Measurements from ENCODE around the gene PPP3CB.

Gene PPP3CB

GRCh38 chr10:73478636-73479035 is 17.2 kb downstream of the PPP3CB start:
- no peak for FAIRE-seq

- no peak for FAIRE-seq
Measured at GRCh38 chr10:73471226-73471625, 24.6 kb downstream of the PPP3CB start.

DNA sequence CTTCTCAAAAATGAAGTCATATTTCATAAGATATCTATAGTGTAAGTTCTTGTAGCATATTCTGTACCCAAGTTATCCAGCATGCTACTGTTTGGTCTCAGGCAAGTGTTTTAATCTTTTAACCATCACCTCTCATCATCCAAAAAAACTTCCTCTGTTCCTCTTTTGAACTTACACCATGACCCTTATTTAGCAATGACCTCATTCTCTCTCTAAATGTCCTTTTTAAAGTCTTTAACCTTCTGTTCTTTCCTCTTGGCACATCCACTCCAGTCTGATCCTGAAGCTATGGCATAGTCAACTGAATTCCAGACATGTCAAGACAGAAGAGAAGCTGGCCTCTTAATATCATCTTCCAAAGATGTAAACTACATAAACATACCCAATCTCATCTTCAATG is 26.2 kb downstream of the PPP3CB start:
- FAIRE-seq: no peak

- no peak for FAIRE-seq
Measured at GRCh38 chr10:73467206-73467605, 28.6 kb downstream of the PPP3CB start.

DNA sequence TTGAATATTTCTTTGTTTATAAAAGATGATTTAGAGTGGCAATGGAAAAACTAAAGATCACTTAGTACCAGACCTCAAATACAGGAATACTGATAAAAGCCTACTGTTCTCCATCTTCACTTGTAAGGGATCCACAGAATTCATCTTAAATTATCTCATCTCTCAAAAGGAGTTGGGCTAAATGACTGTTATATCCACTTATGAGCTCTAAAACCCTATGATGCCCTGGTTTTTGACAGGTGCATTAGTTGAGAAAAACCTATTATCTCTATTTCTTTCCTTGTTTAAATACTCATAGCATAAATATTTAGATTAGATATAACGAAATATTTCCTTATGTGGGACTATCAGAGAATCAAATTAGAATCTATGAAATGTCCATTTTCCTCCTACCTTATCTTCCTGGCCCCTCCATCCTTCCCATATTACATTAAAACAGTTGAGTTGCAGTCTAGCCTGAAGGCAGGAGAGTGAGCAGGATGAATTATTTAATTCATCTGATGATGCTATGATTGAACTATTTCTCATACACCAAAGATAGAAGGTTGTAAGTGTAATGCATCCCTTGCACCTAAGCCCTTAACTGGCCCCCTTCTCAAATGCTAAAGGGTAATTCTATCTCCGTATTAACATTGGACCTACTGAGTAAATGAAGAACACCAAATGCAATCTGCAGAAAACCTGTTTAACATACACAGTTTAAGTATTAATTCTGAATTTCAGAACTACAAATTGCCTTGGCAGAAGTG is 29.7 kb downstream of the PPP3CB start:
- FAIRE-seq: no peak

DNA sequence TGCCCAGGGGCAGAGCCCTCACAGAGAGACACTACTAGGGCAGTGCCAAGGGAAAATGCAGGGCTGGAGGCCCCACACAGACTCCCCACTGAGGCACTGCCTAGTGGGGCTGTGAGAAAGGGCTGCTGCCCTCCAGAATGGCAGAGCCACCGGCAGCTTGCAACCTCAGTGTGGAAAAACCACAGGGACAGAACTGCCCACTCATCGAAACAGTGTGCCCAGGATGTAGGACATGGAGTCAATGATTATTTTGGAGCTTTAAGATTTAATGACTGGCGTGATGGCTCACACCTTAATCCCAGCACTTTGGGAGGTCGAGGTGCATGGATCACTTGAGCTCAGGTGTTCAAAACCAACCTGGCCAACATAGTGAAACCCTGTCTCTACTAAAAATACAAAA is 34.9 kb downstream of the PPP3CB start:
- no peak for FAIRE-seq

DNA sequence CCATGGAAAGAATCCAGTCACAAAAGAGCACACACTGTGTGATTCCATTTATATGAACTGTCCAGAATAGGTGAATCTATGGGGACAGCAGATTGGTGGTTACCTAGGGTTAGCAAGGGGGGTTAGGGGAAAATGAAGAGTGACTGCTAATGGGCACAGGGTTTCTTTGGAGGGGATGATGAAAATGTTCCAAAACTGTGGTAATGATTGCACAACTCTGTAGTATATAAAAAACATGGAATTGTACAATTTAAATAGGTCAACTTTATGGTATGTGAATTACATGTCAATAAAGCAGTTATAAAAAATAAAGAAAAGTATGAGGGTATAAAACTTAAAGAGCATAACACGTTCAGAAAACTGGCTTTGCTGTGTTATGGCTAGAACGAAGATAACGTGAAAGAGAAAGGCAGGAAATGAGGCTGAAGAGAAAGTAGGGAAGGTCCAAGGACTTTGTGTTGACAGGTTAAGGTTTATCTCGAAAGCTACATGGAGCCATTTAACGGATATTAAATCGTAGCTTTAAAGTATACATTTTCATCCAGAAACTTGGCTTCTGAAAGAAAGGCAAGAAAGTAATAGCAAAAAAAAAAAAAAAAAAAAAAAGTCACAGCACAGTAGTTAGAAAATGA is 36.0 kb downstream of the PPP3CB start:
- FAIRE-seq: peak; percentile 5

DNA sequence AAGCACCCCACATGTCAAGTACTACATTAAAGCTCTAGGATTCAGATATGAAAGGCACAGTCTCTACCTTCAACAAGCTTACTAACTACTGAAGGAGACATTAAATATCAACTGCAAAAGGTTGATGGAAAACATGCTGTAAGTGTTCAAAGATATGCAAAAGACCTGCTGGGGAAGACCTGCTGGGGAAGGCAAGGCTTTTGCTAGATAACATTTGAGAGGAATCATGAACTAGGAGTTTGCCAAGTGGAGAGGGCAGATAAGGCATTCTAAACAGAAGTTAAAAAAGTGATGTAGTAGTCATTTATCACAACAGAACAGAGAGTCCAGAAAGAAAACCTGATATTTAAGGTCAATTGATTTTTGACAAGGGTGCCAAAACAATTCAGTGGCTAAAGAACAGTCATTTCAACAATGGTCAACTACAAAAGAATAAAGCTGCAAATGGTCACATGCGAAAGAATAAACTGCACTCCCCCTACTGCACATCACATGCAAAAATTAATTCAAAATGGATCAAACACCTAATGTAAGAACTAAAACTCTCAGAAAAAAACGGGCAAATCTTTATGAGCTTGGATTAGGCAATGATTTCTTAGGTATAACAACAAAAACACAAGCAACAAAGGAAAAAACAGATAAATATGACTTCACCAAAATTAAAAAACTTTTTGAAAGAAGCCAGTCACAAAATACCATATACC is 39.5 kb downstream of the PPP3CB start:
- FAIRE-seq: no peak

DNA sequence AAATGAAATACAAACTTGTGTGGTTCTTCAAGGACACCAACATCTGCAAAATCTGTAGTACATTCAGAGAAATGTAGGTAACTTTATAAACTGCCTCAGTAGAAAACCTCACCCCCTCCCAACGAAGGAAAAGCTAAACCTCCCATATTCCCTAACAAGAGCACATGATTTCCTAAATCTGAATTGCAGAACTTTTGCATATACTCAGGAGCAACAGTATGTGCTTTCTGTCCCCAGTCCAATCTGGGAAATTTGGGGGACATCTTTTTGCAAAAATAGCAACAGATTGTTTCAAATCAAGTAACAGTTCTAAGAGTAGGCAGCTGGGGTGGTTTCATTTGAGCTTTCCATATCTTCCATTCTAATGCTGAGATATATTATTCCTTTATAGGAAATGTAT is 46.7 kb downstream of the PPP3CB start:
- no peak for FAIRE-seq

DNA sequence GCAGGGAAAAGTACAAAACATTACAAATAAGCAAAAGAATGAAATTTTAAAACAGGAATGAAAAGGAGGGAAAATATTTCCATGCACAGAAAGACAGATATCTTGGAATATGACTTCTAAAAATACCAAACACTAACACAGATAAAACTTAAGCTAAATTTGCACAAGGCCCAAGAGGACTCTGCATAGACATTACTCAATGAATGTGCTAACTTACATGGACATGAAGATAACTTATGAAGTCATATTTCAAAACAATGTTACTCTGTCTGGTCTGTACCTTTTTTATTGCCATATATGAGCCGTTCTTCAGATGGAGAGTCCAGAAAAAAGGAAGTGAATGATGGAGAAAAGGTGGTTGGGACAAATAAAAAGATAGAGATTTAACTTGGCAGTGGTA is 47.4 kb downstream of the PPP3CB start:
- no peak for FAIRE-seq

DNA sequence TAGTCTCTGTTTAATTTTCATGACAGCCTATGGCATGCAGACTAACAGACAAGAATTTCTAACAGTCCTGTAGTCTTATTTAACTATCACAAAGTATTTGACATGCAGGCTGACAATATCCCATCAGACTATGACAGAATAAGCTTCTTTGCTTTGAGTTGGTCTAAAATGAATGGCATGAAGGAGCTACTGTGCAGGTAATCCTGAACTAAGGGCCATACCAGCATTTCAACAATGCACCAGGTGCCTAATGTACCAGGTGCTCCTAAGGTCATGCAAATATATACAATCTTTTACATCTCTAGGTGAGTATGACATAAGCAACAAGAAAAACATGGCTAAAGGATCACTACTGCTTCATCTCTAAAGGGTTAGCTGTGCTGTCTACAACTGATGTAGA is 48.9 kb downstream of the PPP3CB start:
- FAIRE-seq: no peak

DNA sequence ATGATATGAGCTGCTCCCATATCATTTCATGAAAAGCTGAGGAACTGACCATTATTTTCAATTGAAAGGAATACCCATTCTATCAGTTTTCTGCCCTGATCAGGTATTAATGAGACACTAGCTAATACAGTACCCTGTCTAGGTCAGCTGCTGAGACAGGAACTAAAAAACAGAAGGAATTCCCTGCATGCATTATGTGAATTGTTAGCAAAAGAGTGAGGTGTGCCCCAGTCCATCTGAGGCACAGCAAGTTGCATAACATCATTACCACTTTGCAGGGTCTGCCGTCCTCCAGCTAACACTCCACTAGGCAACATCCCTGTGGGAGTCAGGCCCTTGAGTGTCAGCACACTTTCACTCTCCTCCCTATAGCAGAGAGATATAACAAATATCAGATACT is 51.4 kb downstream of the PPP3CB start:
- no peak for FAIRE-seq

- no peak for FAIRE-seq
Measured at GRCh38 chr10:73439605-73440312, 56.1 kb downstream of the PPP3CB start.

DNA sequence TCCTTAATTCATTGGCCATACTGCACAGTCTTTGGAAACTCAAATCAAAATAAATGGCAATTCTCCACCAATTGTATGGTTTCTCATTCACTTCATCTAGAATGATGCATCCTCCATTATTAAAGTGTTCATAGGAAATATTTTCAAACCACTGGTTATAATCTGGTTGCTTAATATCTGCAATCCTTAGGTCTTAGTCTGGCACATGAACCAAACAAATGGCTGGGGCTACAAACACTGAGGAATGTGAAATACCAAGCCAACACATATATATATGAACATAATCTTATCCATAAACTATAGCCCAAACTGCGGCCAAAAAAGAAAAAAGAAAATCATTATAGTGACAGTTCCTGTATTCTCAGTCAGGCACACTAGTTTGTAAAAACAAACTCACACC is 56.8 kb downstream of the PPP3CB start:
- FAIRE-seq: no peak

DNA sequence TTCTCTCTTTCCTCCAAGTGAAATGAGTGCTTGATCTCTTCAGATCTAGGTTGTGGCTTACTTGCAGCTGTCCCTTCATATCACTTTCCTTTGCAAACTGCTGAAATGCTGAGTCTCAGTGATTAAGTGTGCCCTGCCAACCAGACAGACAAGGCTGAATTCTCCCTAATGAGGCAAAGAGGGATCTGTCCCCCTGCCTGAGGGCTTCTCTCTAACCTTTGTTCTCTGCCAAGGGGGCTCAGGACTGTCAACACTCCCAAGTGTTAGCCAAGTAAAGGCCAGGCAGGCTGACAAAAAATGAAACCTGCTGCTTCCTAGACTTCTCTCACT is 62.3 kb downstream of the PPP3CB start, which contains the start of gene MSS51:
Gene MSS51 (minus strand): TSS at position 24 of the 330 bp plus-strand sequence. CDS start 5,277 bp downstream, outside the sequence.
- FAIRE-seq: no peak

DNA sequence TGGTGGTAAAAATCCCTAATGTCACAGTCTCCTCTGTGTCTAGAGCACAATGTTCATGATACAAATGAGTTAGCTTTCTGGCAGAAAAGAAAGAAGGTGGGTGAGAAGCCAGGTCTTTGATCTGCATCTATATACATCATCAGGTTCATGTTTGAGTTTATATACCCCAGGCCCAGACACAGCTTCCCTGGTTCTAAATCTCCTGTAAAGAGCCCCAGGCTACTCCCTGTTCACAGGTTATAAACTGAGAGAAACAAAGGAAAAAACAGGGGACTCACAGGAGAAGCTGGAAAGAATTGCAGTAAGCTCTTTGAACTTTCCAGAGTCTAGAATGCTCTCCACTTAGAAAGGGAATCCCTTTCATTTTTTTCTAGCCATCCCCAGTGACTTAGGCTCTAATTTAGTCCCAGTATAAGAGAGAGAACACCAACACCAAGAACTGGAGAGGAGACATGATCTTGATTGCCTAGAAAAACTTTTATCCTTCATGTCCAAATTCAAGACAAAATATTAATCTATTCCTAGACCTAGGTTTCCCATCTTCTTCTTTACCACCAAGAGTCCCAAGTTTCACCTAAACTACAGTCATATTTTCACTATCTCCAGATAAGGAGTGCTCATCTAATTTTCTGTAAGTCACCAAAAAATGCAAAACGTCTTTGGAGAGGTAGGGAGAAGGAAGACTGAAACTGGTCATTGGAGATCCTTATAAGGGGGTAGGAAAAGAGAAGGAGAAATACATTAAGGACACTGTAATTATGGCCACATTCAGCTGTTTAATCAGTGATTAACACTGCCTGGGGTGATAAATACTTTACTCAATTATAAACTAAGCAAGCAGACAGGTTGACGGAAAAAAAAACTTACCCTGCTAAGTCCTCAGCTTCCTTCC is 62.9 kb downstream of the PPP3CB start:
- FAIRE-seq: no peak

DNA sequence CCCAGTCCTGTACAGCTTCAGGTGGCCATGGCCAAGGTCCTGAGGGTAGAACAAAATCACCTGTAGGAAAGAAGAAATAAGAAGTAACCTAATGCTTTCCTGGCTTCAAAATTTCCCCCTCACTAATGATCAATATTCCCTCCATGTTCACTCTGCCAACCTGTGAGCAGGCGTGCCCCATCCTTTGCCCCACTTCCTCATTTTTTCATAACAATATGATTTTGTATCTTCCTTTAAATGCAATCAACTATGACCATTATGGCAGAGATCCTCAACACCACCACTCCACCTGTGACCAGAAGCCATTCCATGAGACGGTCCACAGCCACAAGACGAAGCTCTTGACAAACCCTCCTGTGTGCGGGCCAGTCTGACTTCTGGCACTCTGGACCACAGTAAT is 69.5 kb downstream of the PPP3CB start:
- no peak for FAIRE-seq

GRCh38 chr10:73424478-73424877 is 71.3 kb downstream of the PPP3CB start:
- FAIRE-seq: no peak

GRCh38 chr10:73423309-73423708 is 72.5 kb downstream of the PPP3CB start:
- no peak for FAIRE-seq

GRCh38 chr10:73416571-73416970 is 79.3 kb downstream of the PPP3CB start:
- FAIRE-seq: no peak

DNA sequence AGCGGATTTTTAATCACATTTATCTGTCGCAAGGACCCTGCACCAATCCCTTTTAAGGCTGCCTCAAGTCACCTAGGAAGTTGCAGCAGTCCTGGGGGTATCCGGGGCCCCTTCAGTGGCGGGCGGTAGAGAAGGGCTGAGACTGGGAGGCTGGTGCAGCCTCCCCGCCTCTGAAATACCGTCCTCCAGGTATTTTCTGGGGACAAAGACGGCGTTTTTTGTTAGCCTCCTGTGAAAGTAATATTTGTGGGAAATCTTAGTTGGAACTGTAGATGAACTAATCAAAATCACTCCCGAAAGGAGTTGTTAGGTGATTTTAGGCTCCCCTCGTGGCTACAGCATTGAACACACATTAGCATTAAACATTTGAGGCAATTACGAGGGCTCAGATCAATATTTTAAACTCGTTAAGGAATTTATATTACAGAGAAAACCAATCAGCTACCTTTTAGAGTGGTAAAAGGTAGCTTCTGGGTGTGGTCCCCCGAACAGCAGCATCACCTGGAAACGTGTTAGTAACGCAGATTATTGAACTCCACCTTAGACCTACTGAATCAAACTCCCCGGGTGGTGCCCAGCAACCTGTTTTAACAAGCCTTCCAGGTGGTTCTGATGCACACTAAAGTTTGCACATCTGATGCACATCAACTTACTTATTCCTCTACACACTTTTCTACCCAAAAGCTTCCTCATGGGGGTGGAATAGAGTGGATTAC is 81.4 kb downstream of the PPP3CB start:
- no peak for FAIRE-seq
